Kidney (tissue), 14 donors: ENCODE data around the gene ANGPT4. TPM values are rescaled to one million over a fixed set of nuclear protein-coding genes. Genes with fewer than 3 reads are reported as not detected.
"Not testable (repeated sequence)": the region's sequence is repeated elsewhere in the genome, so short reads cannot be mapped to it uniquely, and the experiment has no call there.

Experiments used
- DNase-seq, 5 donors: peaks; one replicate each; pipeline ENCODE4 v3.0.0-alpha.2; 2013 to 2020
- FAIRE-seq: peaks from 2 replicates; lab custom pipeline; 2012; peaks lifted over from hg19 to GRCh38; lab: Jason Lieb, UNC
- H3K27ac ChIP-seq, 2 donors: one replicate each; pipeline ENCODE4 v1.7.0; 2013; ENCODE audit warnings: low read depth in 2 of 2, low read length in 2 of 2, inconsistent platforms in 1 of 2
- H3K27me3 ChIP-seq: one replicate; pipeline ENCODE4 v1.7.1; 2013; ENCODE audit warnings: low read length, inconsistent platforms; ENCODE audit not compliant: control insufficient read depth, insufficient read depth
- H3K36me3 ChIP-seq, 3 donors: one replicate each; pipeline versions ENCODE4 v1.7.0 to v1.7.1; 2013; ENCODE audit warnings: low read length in 3 of 3, control low read depth in 1 of 3, inconsistent platforms in 1 of 3; ENCODE audit not compliant: insufficient read depth in 3 of 3, control insufficient read depth in 2 of 3
- H3K4me1 ChIP-seq, 3 donors: one replicate each; pipeline versions ENCODE4 v1.7.0 to v1.7.1; 2013; ENCODE audit warnings: low read length in 3 of 3, inconsistent platforms in 1 of 3, low read depth in 1 of 3; ENCODE audit not compliant: control insufficient read depth in 2 of 3, insufficient read depth in 2 of 3
- H3K4me3 ChIP-seq, 3 donors: one replicate each; pipeline versions ENCODE4 v1.7.0 to v1.8.1; 2013; ENCODE audit warnings: low read length in 3 of 3, control low read depth in 1 of 3, inconsistent platforms in 1 of 3
- H3K9ac ChIP-seq, 3 donors: one replicate each; pipeline versions ENCODE4 v1.7.0 to v1.7.1; 2013; ENCODE audit warnings: low read length in 3 of 3, control low read depth in 1 of 3, inconsistent platforms in 1 of 3
- H3K9me3 ChIP-seq, 3 donors: one replicate each; pipeline versions ENCODE4 v1.7.0 to v1.7.1; 2013; ENCODE audit warnings: low read length in 3 of 3, control low read depth in 1 of 3, inconsistent platforms in 1 of 3; ENCODE audit not compliant: control insufficient read depth in 2 of 3, insufficient read depth in 1 of 3
- intact Hi-C: fragments of 100-400 bp; cut with DNase I; formaldehyde crosslinking; loops from one replicate; pipeline ENCODE4 v1.11.1; 2022
- polyA plus RNA-seq: library from polyadenylated mRNA; stranded (reverse); fragments of 350-450 nt; fragmentation: Illumina TruSeq; extraction: RNeasy Lipid Tissue Mini Kit (QIAGEN cat#74804); gene quantifications from one replicate; pipeline ENCODE4 v1.2.3, GENCODE V29; 2014; ENCODE audit warnings: low read depth, low replicate concordance; ENCODE audit not compliant: insufficient read depth
- total RNA-seq: library from RNA; stranded (reverse); fragmentation: NEBNext Ultra II Directional; extraction: Animal tissue kit (Norgen Biotek cat#: 25700); gene quantifications from one replicate; pipeline ENCODE4 v1.2.1, GENCODE V29; 2021
- TF ChIP-seq, protein P1 (sequence below): IDR thresholded peaks from 3 replicates; pipeline ENCODE4 v1.5.1; 2012; ENCODE audit warnings: mild to moderate bottlenecking, moderate library complexity, borderline replicate concordance; ENCODE audit not compliant: insufficient read depth; ENCODE audit errors: extremely low read depth
- donor health status: control.
- donor health status: control.
- donor health status: control.
- donor health status: control.
- donor health status: control.
- donor health status: DM: yes; HTN: yes; CAD: no.
- donor health status: Normal renal cell carcinoma (clear cell type).

Gene ANGPT4
- total and polyA plus RNA-seq, 2 donors from 2014 or later, result 0.24 to 0.57 TPM

DNA sequence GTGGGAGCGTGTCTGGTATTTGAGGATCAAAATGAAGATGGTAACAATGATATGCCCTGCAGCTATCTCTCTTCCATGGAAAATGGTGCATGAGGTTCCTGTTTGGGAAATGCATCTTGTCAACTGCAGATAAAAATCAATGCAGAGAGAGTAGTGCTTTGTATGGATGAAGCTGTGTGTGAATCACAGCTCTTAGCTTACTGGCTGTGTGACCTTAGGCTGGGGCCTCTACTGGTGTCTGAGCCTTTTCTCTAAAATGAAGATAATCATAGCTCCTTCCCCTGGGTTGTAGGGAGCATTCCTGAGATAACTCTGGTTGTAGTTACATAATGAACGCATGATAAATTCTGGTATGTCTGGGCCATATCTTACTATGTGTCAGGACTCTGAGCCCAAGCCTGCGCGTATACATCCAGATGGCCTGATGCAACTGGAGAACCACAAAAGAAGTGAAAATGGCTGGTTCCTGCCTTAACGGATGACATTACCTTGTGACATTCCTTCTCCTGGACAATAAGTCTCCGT is 19.6 kb downstream of the ANGPT4 start:
- intact Hi-C loops, result no loop called here
- H3K27ac ChIP-seq, result no peak overlapping the region
- no peaks in the 10 kb centered on the region for H3K4me1 ChIP-seq
- DNase-seq, result no peak
- TF ChIP-seq, protein P1, sequence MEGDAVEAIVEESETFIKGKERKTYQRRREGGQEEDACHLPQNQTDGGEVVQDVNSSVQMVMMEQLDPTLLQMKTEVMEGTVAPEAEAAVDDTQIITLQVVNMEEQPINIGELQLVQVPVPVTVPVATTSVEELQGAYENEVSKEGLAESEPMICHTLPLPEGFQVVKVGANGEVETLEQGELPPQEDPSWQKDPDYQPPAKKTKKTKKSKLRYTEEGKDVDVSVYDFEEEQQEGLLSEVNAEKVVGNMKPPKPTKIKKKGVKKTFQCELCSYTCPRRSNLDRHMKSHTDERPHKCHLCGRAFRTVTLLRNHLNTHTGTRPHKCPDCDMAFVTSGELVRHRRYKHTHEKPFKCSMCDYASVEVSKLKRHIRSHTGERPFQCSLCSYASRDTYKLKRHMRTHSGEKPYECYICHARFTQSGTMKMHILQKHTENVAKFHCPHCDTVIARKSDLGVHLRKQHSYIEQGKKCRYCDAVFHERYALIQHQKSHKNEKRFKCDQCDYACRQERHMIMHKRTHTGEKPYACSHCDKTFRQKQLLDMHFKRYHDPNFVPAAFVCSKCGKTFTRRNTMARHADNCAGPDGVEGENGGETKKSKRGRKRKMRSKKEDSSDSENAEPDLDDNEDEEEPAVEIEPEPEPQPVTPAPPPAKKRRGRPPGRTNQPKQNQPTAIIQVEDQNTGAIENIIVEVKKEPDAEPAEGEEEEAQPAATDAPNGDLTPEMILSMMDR, result no peak
- no peaks in the 10 kb centered on the region for H3K36me3 ChIP-seq
- no peaks in the 10 kb centered on the region for H3K9me3 ChIP-seq
- H3K9ac ChIP-seq, result no peak overlapping the region
- H3K27me3 ChIP-seq, result no peaks in the 10 kb centered on the region
- no peak for FAIRE-seq
- H3K4me3 ChIP-seq, result no peak overlapping the region

DNA sequence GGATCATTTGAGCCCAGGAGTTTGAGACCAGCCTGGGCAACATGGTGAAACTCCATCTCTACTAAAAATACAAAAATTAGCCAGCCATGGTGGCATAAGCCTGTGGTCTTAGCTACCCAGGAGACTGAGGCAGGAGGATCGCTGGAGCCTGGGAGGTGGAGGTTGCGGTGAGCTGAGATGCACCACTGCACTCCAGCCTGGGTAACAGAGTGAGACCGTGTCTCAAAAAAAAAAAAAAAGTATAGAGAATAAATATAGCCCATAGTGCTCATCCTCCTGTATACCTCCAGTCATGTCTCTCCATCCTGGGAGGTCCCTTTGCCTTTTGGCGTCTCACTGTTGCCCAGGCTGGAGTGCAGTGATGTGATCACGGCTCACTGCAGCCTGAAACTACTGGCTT is 23.8 kb downstream of the ANGPT4 start:
- H3K36me3 ChIP-seq, H3K9ac ChIP-seq, H3K27ac ChIP-seq, H3K27me3 ChIP-seq, DNase-seq, FAIRE-seq, H3K9me3 ChIP-seq, H3K4me1 ChIP-seq, H3K4me3 ChIP-seq, intact Hi-C loops: not testable (repeated sequence)

DNA sequence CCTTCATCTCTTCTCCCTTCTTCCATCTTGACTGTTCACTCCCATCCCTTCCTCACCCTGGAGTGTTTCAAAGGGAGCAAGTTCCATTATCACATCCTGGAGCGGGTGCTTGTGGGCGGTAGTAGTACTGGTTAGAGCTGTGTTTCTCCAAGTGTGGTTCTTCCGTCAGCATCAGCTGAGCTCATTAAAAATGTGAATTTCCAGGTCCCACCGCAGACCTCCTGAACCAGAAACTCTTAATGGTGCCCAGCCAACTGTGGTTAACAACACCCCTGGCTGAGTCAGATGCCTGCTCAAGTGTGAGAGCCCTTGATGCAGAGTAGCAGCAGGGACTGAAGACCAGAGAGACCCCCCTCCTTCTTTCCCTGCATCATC is 24.4 kb downstream of the ANGPT4 start:
- intact Hi-C loops, result no loop called here
- H3K4me1 ChIP-seq, result no peaks in the 10 kb centered on the region
- no peak overlapping the region for H3K27ac ChIP-seq
- H3K9me3 ChIP-seq, result no peaks in the 10 kb centered on the region
- peak in 4 of 5 donors; percentile 67 to 86 (median 82) for DNase-seq
- H3K36me3 ChIP-seq, result no peaks in the 10 kb centered on the region
- no peaks in the 10 kb centered on the region for H3K27me3 ChIP-seq
- FAIRE-seq, result no peak
- no peak overlapping the region for H3K9ac ChIP-seq
- H3K4me3 ChIP-seq, result no peak overlapping the region
- TF ChIP-seq, protein P1, result no peak

DNA sequence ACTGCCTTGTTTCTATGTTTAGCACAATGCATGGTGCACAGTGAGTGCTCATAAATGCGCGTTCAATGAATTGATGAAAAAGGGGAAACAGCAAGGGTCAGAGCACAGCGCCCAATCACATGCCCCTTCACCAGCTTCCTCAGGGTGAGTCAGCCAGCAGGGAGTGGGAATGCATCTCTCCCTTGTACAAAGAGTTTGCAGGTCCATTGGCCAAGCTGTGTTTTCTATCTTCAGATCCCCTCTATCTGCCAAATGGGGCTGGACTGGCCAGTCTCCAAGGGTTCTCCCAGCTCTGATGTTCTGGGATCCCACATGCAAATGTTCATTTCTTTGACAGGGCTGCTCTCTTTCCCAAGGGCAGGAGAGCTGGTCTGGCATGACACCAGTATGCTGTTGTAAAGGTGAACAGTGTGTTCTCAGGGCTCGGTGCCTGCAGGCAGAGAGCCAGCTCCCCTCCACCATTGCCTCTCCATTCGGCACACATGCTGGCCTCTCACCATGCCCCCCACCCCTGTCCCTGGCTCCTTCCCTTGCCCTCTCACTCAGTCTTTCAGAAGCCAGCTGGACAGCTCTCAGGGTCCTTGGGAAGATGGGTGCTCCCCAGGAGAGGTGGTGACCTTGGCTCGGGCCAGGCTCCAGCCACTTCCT is 25.0 kb downstream of the ANGPT4 start:
- FAIRE-seq, result no peak
- H3K27ac ChIP-seq, result no peak overlapping the region

More for the DNA sequence above, 25.0 kb downstream of the ANGPT4 start:
- H3K36me3 ChIP-seq, result no peaks in the 10 kb centered on the region
- peak in 2 of 5 donors; percentile 2 to 84 for DNase-seq
- no peaks in the 10 kb centered on the region for H3K27me3 ChIP-seq
- H3K9me3 ChIP-seq, result no peaks in the 10 kb centered on the region
- no peak overlapping the region for H3K9ac ChIP-seq
- H3K4me3 ChIP-seq, result no peak overlapping the region
- no peaks in the 10 kb centered on the region for H3K4me1 ChIP-seq
- intact Hi-C loops, result no loop called here
- TF ChIP-seq, protein P1, result no peak
